Stimulated activated CD8-positive, alpha-beta memory T cell treated with anti-CD3 and anti-CD28 coated beads, Interleukin-2, amount 100 ng/mL, for 1 hour (primary cell): ENCODE measurements around the gene ADCY9.

ENCODE experiments used
- DNase-seq, 2 donors: peaks; one replicate each; pipeline ENCODE4 v3.0.0-alpha.2; 2020; ENCODE audit warnings: low read depth in 2 of 2

The ADCY9 gene

DNA sequence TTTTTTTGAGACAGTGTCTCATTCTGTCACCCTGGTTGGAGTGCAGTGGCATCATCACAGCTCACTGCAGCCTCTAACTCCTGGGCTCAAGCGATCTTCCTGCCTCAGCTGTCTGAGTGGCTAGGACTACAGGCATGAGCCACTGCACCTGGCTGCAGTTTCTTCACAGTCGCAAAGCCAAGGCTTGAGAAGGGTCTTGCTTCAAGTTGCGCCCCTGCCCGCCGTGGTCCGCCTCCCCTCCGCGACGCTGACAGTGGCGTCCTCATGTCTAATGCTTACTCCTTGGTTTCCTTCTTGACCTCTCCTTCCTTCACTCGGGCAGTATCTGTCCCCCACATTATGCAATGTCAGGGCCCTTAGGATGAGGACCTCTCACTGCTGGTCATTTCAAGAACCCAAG is 112.7 kb downstream of the ADCY9 start:
- no peak for DNase-seq

GRCh38 chr16:4003166-4003565 is 113.1 kb downstream of the ADCY9 start:
- DNase-seq: no peak

DNA sequence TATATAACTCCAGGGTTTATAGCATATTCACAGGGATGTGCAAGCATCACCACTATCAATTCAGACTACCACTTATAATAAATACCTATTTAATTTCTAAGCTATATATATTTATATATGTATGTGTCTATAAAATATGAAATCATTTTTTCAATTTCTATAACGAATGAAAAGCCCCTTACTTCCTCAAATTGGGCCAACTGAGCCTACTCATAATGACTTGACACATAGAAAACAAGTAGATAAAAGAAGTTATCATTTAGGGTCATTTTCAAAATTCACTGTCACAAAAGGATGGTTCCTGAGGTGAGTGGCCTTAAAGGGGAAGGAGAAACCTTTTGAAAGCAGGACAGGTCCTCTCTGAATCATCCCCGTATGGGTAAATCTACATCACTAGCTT is 114.1 kb downstream of the ADCY9 start:
- DNase-seq: no peak

GRCh38 chr16:3999479-4000325 is 116.5 kb downstream of the ADCY9 start:
- no peak for DNase-seq

- no peak for DNase-seq
Measured at GRCh38 chr16:3998793-3999478, 117.3 kb downstream of the ADCY9 start.

DNA sequence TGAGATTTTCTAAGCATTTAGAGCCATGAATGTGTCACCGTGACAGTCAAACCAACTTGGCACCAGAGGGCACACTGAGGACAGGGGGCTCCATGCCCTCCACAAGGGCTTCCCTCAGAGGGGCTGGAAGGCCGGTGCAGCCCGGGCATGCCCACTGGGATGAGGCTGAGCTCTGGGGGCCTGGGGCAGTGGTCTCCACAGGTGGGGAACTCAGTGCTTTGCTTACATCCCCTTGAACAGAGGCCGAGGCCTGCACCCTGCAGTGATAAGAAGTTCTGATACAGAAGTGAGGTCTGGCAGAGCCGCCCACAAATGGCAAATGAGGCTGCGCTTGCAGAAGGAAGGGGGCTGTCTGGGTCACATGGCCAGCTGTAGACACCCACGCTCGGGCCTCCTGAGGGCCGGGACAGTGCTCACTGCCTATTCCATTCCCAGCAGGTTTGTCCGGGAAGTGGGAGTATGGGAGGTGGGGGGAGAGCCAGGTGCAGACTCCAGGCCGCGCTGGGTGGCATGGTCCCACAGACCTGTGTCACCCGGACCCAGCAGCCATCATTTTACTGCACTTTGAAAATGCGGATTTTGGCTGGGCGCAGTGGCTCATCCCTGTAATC is 118.9 kb downstream of the ADCY9 start:
- DNase-seq: no peak

DNA sequence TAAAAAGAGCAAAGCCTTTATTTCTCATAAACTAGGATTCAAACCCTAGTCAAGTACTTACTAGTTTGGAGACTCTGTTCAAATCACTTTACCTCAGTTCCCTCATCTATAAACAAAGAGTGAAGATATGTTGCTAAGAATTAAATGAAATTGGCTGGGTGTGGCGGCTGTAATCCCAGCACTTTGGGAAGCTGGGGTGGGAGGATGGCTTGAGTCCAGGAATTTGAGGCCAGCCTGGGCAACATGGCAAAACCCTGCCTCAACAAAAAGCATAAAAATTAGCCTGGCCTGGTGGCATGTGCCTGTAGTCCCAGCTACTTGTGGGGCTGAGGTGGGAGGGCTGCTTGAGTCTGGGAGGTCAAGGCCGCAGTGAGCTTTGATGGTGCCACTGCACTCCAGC is 121.2 kb downstream of the ADCY9 start:
- no peak for DNase-seq

GRCh38 chr16:3993052-3993785 is 123.0 kb downstream of the ADCY9 start:
- DNase-seq: no peak

GRCh38 chr16:3992297-3993051 is 123.8 kb downstream of the ADCY9 start:
- no peak for DNase-seq

DNA sequence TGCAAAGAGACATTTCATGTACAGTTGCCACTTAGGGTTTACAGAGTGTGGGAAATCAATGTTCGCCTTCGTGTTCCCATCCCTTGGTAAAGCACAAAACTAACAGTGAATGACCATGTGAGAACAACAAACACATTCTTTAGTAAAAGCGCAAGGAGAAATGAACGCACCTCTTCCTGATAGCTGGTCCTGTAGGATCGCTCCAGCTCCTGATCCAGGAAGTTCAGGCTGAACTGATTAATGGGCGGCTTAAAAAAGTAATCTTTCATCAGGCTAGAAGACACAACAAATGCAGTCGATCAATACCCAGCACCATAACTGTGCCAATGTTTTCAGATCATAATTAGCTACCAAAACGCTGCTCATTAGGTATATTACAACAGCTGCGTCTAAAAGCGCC is 127.4 kb downstream of the ADCY9 start:
- no peak for DNase-seq

DNA sequence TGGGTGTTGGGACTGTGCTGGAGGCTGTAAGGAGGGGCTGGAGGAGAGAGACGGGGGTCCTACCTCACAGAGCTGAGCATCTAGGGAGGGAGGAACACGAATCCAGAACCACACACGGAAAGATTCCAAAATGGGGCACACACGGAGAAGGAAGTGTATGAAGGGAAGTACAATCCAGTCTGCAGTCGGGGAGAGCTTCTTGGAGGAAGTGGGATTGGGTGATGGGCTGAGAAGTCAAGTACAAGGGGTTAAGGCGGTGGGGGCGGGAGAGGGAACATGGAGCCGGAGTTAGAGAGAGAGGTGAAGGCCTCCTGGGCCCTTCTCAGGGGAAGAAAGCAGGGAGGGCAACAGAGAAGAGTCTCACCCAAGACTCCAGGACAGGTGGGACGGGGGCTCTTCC is 128.2 kb downstream of the ADCY9 start:
- no peak for DNase-seq

DNA sequence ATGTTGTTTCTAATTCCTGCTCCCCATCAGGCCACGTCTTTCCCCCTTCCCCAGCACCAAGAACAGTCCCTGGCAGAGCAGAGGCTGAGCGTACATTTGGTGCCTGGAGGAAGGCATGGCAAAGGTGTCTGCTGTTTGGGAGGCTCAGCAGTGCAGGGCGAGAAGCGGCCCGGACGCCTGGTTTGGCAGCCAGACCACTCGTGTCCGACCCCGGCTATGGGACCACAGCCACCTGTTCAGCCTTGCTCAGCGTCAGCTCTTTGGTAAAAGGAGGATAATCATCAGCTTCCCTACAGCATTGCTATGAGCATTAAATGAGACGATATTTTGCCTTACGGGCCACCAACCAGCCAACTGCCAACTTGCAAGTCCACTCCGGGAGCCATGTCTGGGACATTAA is 129.0 kb downstream of the ADCY9 start:
- DNase-seq: no peak

- no peak for DNase-seq
Measured at GRCh38 chr16:3986235-3986544, 130.1 kb downstream of the ADCY9 start.

DNA sequence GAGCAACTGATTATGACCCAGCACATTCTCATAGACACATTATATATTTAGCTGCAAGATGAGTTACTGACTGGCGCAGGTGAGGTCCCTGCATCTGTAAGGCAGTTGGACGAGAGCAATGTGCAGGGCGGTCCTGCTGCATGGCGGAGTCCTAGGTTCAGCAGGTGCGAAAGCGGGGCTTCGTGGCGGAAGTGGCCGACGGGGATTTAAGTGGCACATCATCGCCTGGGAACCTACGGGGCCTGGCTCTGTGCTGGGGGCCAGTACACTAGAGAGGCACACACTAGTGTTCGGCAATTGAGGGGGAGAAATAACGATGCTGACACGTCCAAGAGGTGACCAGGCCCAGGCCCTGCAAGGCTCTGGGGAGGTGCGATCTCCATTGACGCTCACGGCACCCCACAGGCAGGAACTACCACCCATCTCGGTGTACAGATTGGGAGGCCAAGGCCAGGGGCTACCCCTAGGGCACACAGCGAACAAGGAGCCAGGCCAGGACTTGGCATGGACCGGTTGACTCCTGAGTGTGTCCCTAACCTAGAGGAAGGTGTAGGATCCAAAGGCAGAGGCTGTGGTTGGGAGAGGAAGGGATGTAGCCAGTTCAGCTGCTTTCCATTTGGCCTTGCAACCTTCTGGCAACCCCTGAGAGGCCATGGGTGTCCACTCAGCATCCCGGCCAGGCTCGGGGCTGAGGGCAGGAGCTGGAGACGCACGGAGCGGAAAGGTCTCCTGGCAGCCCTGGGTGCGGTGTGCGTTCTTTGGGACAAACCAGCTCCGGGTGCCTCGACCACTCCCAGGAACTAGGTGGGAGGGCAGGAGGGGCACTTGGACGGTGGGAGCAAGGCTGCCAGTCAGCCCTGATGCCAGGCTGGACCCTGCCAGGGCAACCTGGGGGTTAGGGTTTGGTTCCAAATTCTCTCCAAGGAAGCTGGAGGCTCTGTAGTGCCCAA is 131.9 kb downstream of the ADCY9 start:
- no peak for DNase-seq

DNA sequence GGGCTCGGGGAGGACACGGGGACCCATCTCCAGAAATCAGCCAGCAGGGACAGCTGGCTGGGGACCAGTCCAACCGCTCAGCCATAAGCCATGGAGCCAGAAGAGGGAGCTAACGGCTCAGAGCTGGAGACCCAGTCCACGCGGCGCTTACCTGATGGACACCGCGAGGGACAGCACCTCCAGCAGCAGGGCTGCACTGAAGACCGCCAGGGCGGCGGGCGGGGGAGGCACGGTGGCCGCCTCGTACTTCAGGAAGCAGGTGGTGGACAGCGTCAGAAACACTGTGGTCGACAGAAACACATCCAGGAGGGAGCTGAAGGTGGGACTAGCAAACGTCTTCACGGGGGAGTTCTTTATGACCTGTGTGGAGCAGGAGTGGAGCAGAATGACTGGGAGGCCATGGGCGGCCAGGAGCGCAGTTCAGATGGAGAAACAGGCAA is 133.1 kb downstream of the ADCY9 start:
- DNase-seq: no peak

DNA sequence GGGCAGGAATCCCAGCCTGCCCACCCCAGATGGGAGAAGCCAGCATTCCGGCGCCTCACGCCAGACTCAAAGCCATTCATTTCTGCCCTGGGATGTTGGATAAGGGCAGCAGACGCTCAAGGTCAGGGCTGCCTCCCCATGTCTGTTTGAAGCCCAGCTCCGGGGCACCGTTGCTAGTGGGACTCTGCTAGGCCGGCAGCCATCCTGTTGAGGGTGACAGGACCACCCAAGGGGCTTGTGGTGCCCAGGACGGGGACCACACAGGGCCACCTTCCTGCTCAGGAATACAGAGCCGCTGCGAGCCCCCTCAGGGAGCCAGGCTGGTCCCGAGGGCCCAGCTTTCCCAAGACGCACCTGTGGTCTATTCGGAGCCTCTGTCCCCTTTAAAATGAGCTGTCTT is 134.0 kb downstream of the ADCY9 start:
- no peak for DNase-seq

GRCh38 chr16:3980253-3981111 is 135.8 kb downstream of the ADCY9 start:
- no peak for DNase-seq

DNA sequence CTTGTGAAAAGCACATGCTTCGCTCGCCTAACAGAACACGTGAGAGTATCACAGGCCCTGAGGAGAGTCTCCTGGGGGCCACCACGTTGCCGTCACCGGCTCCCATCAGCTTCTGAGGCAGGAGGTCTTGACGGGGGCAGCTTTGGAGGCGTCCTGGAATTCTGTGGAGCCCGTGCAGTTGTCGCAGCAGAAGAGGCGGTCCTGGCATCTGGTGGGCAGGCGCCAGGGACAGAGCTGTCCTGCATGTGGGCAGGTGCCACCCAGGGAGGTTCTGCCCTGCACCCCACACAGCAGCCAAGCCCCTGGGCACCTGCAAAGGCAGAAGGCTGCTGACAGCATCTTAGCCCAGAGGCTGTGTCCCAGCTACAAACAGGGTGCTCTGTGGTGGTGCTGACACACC is 136.7 kb downstream of the ADCY9 start:
- DNase-seq: no peak

DNA sequence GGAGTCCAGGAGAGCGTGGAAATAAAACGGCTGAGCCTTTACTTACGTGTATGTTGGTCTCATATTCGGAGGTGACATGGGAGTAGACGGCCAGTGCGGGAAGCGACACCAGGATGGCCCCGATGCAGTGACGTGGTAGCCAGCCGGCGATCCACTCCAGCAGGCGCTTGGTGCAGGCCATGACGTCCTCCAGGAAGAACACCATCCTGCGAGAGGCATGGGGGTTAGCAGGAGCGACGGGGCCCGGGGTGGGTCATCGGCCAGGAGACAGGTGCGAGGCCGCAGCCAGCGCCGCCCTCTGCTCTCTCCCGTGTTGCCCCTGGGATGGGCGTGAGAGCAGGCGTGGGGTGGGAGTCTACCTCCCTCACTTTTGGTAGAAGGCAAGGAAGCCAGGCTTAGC is 137.2 kb downstream of the ADCY9 start:
- no peak for DNase-seq

- no peak for DNase-seq
Measured at GRCh38 chr16:3977376-3977775, 138.9 kb downstream of the ADCY9 start.
